ENCODE measurements around the gene TCEA2.

The TCEA2 gene

GRCh38 chr20:64065062-64065973 is 2.3 kb downstream of the TCEA2 start:
- DNase-seq (ENCODE audit: low read depth in 2 of 2): no peak

DNA sequence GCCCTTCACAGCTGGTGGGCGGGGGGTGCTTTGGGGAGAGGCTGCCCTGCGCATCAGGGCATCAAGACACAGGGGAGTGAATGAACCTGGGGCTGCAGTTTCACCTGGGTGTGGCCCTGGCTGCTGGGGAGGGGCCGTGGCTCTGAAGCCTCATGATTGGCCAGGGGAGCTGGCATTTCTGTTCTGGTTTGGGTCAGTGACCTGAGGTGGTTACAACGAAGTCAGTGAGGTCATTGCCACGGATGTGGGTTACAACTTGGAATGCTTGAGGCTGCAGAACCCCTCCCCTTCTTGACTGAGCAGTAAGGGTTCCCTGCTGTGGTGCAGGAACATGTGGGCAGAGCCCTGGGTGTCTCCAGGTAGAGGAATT is 3.0 kb downstream of the TCEA2 start:
- DNase-seq (ENCODE audit: low read depth in 2 of 2): no peak

DNA sequence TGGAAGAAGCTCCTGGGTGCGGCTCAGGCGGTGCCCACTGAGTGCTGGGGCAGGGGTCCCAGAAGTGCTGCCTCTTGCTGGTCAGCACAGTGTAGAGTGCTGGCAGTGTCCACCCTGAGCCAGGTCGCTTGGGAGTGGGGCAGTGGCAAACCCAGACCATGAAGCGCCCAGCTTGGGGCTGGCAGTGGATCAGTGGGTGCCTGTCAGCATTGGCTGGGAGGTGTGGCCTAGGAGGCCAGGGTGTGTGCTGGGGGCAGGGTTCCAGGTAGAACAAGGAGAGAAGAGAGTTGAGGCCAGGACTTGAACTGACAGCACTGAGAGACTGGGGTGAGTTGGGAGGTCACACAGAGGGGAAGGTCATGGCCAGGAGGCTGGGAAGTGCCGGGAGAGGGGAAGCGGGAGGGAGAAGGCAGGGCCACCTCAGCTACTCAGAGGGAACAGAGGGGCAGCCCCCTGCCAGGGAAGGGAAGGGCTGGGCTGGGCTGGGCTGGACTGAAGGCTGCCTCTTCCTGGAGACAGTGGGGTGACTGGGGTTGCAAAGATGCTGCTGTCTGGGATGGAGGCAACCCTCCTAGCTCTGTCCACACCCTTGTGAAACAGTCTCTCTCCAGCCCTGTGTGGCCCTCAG is 4.1 kb downstream of the TCEA2 start:
- no peak for DNase-seq (ENCODE audit: low read depth in 2 of 2)

- no peak for DNase-seq (ENCODE audit: low read depth in 2 of 2)
Observed at GRCh38 chr20:64067733-64068307, 4.8 kb downstream of the TCEA2 start.

DNA sequence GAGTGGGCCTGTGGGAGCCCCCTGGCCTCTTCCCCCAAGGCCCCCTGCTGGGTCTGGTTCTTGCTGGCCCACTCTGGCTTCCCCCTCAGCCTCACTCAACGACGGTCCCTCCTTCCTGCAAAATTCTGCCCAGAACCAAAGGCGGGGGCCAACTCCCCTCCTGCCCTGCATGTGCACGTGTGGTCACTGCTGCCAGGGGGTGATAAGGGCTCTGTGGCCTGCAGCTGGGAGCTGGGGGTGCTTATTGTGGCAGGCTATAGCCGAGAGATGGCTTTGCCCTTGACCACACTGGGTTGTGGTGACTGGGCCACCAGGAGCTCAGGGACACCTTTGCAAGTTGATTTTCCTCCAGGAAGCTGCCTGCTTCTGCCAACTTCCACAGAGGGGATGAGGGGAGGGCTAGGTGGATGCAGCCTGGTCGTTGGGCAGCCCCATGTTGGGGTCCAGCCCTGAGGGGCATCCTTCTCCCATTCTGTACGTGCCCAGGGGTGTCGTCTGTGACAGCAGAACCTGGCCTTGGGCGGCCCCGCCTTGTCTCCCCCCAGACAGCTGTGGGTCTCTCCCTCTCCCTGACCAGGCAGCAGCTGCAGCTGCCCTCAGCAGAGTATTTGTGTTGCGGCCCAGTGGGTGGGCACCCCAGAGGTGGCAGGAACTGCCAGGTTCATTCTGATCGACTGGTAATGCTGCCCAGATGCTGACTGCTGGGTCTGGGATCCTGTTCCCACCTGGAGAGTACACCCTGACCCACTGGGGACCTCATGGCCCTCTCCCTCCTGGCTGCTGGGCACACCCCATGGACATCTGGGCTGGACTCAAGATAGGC is 5.6 kb downstream of the TCEA2 start:
- no peak for DNase-seq (ENCODE audit: low read depth in 2 of 2)

- DNase-seq (ENCODE audit: low read depth in 2 of 2): no peak
Observed at GRCh38 chr20:64069209-64069613, 6.2 kb downstream of the TCEA2 start.

DNA sequence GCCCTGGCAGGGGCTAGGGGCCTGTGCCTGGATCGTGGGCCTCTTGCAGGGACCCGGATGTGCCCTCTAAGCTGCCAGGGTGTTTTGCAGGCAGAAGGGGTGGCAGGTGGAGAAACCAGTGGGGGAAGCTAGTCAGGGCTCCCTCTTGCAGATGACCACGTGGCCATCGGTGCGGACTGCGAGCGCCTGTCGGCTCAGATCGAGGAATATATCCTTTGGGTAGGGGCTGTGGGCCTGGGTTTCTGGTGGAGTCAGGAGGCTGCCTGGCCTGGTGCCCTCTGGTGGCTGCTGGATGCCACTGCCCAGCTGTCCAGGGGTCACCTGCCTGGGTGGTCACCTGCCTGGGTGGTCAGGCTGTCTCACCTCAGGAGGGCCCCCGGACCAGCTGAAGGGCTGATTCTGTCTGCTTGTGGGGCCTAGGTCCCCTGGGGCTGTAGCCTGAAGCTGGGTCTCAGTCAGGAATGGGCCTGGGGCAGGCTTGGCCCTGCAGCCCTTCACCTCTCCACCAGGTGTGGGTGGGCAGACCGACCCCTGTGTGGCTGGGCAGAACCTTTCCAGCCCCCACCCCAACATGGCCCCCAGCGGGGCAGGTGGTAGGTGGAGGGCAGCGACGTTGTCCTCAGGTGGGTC is 6.7 kb downstream of the TCEA2 start:
- no peak for DNase-seq (ENCODE audit: low read depth in 2 of 2)

GRCh38 chr20:64070244-64070993 is 7.4 kb downstream of the TCEA2 start:
- DNase-seq (ENCODE audit: low read depth in 2 of 2): no peak

DNA sequence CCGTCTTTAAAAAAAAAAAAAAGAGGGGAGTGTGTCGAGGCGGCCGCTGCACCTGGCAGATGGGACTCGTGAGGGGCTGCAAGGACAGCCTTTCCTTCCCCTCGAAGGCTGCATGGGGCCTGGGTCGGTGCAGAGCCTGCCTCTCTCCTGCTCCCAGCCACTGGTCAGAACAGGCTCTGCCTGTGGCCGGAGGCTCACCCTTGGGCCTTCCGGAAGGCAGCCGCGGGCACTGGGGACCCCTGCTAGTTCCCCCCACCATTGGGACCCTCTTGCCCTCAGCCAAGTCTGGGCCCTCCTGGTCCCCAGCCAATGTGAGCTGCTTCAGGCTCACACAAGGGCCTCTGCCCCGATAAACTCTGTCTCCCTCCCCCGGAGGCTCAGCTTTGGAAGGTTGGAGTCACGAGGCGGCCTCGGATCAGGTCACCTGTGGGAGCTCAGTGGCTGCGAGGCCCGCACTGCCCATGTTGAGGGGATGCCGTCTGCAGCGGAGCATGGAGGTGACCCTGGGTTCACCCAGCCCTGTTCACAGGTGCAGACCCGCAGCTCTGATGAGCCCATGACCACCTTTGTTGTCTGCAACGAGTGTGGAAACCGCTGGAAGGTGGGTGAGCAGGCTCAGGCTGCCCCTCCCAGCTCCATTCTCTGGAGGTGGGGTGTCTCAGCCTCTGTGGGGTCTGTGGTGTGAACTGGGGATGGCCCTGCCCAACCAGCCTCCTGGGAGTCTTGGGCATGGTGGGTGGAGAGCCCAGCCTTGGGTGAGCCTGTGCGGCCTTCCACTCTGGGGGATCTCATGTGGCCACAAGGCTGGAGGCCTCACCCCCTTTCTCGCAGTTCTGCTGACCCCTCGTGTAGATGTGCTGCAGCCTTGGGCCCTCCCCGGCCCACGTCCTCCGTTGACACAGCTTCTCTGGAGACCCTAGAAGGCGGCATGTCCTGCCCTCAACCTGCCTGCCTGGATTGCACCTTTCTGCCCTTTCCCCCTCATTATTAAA is 8.6 kb downstream of the TCEA2 start:
- DNase-seq (ENCODE audit: low read depth in 2 of 2): no peak

GRCh38 chr20:64072498-64073063 is 9.6 kb downstream of the TCEA2 start:
- DNase-seq (ENCODE audit: low read depth in 2 of 2): no peak

DNA sequence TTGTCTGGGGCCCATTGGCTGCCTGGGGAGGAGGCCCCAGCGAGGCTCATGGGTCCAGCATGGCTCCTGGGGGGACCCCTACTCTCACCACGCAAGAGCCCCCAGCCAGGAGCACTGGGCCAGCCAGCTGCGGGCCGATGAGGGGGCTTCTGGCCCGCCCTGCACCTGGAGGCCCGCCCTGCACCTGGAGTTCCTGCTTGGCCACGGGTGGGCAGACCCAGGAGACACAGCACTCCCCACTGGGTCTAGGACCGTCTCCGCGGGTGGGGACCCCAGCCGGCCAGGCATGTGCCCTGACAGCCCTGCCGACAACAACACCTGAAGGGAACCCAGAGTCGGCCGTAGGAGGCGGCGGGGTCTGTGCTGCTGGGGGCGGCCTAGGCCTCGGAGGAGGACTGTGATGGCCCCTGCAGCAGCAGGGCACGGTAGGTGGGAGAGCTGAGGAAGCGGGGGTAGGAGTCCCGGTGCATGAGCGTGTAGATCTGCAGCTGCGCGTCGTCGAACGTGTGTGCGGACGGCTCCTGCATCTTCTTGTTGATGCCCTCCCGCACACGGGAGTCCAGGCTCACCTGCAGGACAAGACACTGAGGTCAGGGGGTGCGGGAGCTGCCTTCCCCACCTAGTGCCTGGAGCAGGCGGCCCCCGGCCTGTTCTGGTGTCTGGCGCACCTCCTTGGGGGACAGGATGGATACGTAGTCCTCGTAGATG is 10.6 kb downstream of the TCEA2 start:
- DNase-seq (ENCODE audit: low read depth in 2 of 2): no peak

- no peak for DNase-seq (ENCODE audit: low read depth in 2 of 2)
Observed at GRCh38 chr20:64074184-64074789, 11.3 kb downstream of the TCEA2 start.

DNA sequence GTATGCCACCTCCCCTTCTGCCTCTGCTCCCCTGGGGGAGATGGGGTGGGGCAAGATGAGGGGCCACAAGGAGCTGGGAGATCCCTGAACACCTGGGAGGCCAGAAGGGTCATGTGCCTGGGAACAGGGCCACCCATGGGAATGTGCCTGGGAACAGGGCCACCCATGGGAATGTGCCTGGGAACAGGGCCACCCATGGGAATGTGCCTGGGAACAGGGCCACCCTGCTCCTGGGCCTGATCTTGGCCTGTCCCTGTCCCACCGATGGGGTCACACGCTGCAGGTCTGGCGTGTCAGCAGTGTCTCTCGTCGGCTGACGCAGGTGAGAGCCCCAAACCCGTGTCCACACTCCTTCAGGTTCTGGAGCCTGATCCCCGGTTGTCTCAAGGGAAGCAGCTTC is 12.0 kb downstream of the TCEA2 start:
- DNase-seq (ENCODE audit: low read depth in 2 of 2): no peak

DNA sequence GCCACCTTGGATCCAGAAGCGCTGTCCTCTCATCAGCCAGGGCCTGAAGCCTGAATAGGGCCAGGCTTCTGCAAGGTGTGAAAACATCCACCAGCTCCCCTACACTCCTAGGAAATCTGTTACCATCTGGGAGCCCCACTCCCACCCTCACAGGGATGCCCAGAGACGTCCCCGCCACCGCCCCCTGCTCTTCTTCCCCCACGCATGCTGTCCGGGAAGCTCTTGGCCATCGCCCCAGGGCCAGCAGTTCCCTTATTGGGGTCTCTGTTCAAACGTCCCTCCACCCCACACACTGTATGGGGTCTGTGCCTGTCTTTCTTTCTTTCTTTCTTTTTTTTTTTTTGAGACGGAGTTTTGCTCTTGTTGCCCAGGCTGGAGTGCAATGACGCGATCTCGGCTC is 12.6 kb downstream of the TCEA2 start:
- no peak for DNase-seq (ENCODE audit: low read depth in 2 of 2)

DNA sequence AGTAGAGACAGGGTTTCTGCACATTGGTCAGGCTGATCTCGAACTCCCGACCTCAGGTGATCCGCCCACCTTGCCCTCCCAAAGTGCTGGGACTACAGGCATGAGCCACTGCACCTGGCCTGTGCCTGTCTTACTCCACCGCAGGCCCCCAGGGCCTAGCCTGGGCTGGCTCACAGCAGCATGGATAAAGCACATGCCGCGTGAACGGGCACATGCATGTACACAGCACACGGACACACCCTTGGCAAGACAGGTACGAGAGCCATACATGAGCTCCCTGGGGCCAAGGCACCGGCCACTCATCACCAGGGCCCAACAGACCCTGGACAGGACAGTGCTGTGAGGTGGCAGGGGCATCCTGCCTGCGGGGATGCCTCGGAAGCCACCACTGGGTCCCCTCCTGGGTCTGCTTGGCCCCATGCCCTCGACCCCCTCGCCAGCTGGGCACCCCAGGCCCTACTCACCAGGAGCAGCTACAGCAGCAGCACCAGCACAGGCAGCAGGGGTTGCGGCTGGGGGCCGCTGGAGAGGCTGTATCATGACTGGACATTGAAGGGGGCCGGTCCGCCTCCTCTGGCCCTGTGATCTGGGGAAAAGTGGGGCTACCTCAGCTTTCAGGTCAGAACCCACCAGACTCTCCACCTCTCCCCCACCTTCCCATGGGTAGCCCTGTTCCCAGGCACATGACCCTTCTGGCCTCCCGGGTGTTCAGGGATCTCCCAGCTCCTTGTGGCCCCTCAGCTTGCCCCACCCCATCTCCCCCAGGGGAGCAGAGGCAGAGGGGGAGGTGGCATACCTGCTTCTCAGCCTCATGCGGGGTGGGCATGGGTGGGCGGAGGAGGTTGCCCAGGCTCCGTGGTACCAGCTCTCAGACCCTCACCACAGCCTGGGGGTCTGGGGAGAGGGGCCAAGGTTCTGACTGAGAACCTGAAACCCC is 13.3 kb downstream of the TCEA2 start:
- no peak for DNase-seq (ENCODE audit: low read depth in 2 of 2)

GRCh38 chr20:64077094-64077493 is 14.1 kb downstream of the TCEA2 start:
- no peak for DNase-seq (ENCODE audit: low read depth in 2 of 2)

DNA sequence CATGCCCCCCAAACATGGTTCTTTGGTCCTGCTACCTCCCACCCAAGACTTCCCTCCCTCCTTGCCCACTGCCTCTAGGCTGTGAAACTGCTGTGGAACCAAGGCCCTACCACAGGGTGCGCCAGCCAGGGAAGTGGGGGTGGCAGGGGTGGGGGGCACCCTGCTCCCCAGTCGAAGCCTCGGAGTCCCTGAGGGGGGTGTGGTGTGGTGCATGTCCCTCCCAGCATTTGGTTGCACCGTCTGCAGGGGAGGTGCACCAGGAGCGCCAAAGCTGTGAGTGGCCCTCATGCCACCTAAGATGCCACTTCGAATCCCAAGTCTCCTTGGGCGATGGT is 14.5 kb downstream of the TCEA2 start:
- DNase-seq (ENCODE audit: low read depth in 2 of 2): no peak

Data from stimulated activated CD4-positive, alpha-beta T cell treated with anti-CD3 and anti-CD28 coated beads, Interleukin-1b, Interleukin-23, amount 100 ng/mL, for 1 hour (primary cell).